A673 (cell line): Measurements from ENCODE around the gene FAM13A. TPM values are rescaled to one million over a fixed set of nuclear protein-coding genes. Genes with fewer than 3 reads are reported as not detected.

Source experiments
- BruUV-seq: library from RNA; stranded (reverse); fragments of 400-500 nt; replicated peaks from 2 replicates; lab custom pipeline; 2021; lab: Mats Ljungman, UMichigan
- CTCF ChIA-PET: fragments of 300-600 bp; sonication (Branson Sonifier 250); formaldehyde crosslinking; loops from one replicate; lab custom pipeline; 2022; ENCODE audit warnings: antibody characterized with exemption; lab: Charles Lee
- POLR2A ChIA-PET: fragments of 300-600 bp; sonication (Branson Sonifier 250); formaldehyde crosslinking; loops from one replicate; lab custom pipeline; 2022; ENCODE audit warnings: antibody characterized with exemption; ENCODE audit not compliant: low non-redundant PET; lab: Charles Lee
- DNase-seq: peaks from one replicate; pipeline ENCODE4 v3.0.0-alpha.2; 2015; ENCODE audit warnings: low spot score
- H3K27ac ChIP-seq: fragments of 200-600 bp; sonication (generic); 2 replicates; pipeline ENCODE4 v1.5.1; 2016; ENCODE audit warnings: mixed run types, low read depth, mild to moderate bottlenecking, mixed read lengths, antibody characterized with exemption, low read length; ENCODE audit not compliant: poor library complexity, severe bottlenecking
- H3K27me3 ChIP-seq: fragments of 200-600 bp; sonication (generic); replicated peaks from 2 replicates; pipeline ENCODE4 v1.6.1; 2017; ENCODE audit warnings: mixed run types, low read depth, mild to moderate bottlenecking, mixed read lengths, antibody characterized with exemption, low read length; ENCODE audit not compliant: insufficient read depth, poor library complexity
- H3K36me3 ChIP-seq: fragments of 200-600 bp; sonication (generic); 2 replicates; pipeline ENCODE4 v1.6.1; 2016; ENCODE audit warnings: mixed run types, mild to moderate bottlenecking, mixed read lengths, antibody characterized with exemption, low read length; ENCODE audit not compliant: insufficient read depth, poor library complexity, severe bottlenecking
- H3K4me1 ChIP-seq: fragments of 200-600 bp; sonication (generic); 2 replicates; pipeline ENCODE4 v1.6.1; 2017; ENCODE audit warnings: mixed run types, mild to moderate bottlenecking, mixed read lengths, antibody characterized with exemption, low read length; ENCODE audit not compliant: insufficient read depth, poor library complexity, severe bottlenecking
- H3K4me3 ChIP-seq: fragments of 200-600 bp; sonication (generic); 2 replicates; pipeline ENCODE4 v1.5.1; 2016; ENCODE audit warnings: low read depth, mixed run types, mild to moderate bottlenecking, mixed read lengths, low read length; ENCODE audit not compliant: poor library complexity, severe bottlenecking
- H3K9me3 ChIP-seq: fragments of 200-600 bp; sonication (generic); 2 replicates; pipeline ENCODE4 v1.6.1; 2016; ENCODE audit warnings: mixed run types, low read depth, mild to moderate bottlenecking, mixed read lengths, antibody characterized with exemption, low read length; ENCODE audit not compliant: poor library complexity, severe bottlenecking
- EZH2 ChIP-seq: fragments of 200-600 bp; sonication (generic); IDR thresholded peaks from 2 replicates; pipeline ENCODE4 v1.6.1; 2017; ENCODE audit warnings: borderline replicate concordance, low read depth, mild to moderate bottlenecking, mixed read lengths, antibody characterized with exemption, low read length; ENCODE audit not compliant: poor library complexity, severe bottlenecking
- intact Hi-C: fragments of 100-400 bp; cut with micrococcal nuclease; formaldehyde crosslinking; loops from one replicate; pipeline ENCODE4 v1.10.0; 2022; ENCODE audit not compliant: unreplicated experiment
- total RNA-seq: library from RNA; stranded (reverse); gene quantifications from 2 replicates; pipeline ENCODE4 v1.2.3, GENCODE V29; 2021
- TF ChIP-seq, protein P1 (sequence below): fragments of 300-800, 200-600 bp; sonication (generic); conservative IDR thresholded peaks from 2 replicates; pipeline ENCODE4 v1.5.1; 2017; ENCODE audit warnings: low read depth, mild to moderate bottlenecking, antibody characterized with exemption, low read length, moderate library complexity, mixed read lengths

The FAM13A gene
- total RNA-seq, 1 experiment from 2014 or later: 15.5 TPM

DNA sequence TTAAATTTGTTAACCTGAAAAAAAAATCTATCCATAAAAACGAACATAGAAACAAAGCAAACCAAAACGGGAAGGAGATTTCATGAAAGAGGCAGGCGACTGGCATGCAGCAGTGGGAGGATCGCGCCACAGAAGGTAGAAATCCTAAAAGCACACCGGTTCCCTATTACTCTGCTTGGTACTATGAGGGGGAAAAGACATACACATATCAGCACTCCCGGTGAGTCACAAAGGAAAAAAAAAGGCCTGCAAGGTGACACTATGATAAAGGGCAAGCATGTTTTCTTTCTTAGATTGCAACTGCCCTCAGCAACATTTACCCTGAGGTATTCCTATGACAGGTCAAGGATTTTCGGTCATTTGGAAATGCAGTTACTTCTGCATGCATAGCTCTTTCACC, 298.7 kb downstream of the FAM13A start:
- Histone ChIP-seq H3K36me3 (no peaks in the 10 kb centered on the region), H3K27ac (no peak overlapping the region), H3K27me3 (no peaks in the 10 kb centered on the region), H3K4me3 (no peak overlapping the region), H3K9me3 (no peaks in the 10 kb centered on the region), H3K4me1 (peaks cover 29% of the 10 kb centered on the region)
- no peak for TF ChIP-seq EZH2
- TF ChIP-seq, protein P1, sequence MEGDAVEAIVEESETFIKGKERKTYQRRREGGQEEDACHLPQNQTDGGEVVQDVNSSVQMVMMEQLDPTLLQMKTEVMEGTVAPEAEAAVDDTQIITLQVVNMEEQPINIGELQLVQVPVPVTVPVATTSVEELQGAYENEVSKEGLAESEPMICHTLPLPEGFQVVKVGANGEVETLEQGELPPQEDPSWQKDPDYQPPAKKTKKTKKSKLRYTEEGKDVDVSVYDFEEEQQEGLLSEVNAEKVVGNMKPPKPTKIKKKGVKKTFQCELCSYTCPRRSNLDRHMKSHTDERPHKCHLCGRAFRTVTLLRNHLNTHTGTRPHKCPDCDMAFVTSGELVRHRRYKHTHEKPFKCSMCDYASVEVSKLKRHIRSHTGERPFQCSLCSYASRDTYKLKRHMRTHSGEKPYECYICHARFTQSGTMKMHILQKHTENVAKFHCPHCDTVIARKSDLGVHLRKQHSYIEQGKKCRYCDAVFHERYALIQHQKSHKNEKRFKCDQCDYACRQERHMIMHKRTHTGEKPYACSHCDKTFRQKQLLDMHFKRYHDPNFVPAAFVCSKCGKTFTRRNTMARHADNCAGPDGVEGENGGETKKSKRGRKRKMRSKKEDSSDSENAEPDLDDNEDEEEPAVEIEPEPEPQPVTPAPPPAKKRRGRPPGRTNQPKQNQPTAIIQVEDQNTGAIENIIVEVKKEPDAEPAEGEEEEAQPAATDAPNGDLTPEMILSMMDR: no peak
- no peak for DNase-seq
- POLR2A ChIA-PET: no interaction called here
- CTCF ChIA-PET: no interaction called here
- intact Hi-C loops: no loop called here
- BruUV-seq: no TSS peak

GRCh38 chr4:88757776-88758175, 299.2 kb downstream of the FAM13A start:
- Histone ChIP-seq H3K36me3 (no peaks in the 10 kb centered on the region), H3K27ac (no peak overlapping the region), H3K4me3 (no peak overlapping the region), H3K9me3 (no peaks in the 10 kb centered on the region), H3K4me1 (peaks cover 29% of the 10 kb centered on the region), H3K27me3 (no peaks in the 10 kb centered on the region)
- ChIA-PET POLR2A (no interaction called here), CTCF (no interaction called here)
- no TSS peak for BruUV-seq
- DNase-seq: no peak
- intact Hi-C loops: no loop called here
- TF ChIP-seq, protein P1: no peak
- no peak for TF ChIP-seq EZH2

DNA sequence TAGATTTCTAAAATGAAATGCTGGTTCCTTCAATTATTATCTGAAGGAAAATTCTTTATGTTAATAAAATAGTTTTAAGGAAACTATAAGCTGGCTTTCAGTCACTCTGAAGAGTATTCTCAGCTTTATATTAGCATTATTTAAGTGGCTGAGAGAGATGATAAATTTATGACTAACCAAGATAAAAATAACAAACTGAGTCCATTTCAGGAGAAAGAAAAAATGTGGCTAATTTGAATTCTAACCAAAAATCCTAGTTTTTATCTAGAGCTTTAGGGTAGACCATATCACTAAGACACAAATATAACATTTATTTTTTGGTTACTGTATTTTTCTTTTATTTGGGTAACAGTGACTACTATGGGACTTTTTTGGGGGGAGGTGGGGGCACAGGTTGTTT, 299.9 kb downstream of the FAM13A start:
- Histone ChIP-seq H3K27ac (no peak overlapping the region), H3K4me3 (no peak overlapping the region), H3K9me3 (no peaks in the 10 kb centered on the region), H3K36me3 (no peaks in the 10 kb centered on the region), H3K27me3 (no peaks in the 10 kb centered on the region), H3K4me1 (peaks cover 29% of the 10 kb centered on the region)
- CTCF ChIA-PET: no interaction called here
- POLR2A ChIA-PET: no interaction called here
- no TSS peak for BruUV-seq
- no peak for DNase-seq
- TF ChIP-seq EZH2: no peak
- TF ChIP-seq, protein P1: no peak
- intact Hi-C loops: no loop called here
